ENCODE data around the gene NCAPG2.

The NCAPG2 gene

DNA sequence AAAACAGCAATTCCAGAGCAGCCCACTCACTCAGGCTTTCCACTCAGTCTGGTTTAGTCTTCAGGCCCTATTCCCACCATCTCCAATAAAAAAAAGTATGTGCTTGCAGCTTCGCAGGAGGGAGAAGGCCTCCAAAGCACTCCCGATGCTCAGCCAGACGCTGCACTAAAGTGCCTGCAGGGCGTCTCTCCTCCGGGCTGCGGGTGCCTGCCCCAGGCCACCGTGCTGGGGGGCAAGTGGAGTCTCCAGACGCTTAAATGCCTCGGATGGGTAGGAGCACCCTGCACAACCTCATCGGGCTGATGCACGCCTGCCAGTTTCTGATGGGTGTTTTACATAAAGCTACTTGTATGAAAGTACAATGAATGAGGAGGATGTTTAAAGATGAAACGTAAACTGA is 31.3 kb upstream of the NCAPG2 start:
- in situ Hi-C loops (cut with MboI; ENCODE audit: low sequenced_read_pairs): no loop called here

DNA sequence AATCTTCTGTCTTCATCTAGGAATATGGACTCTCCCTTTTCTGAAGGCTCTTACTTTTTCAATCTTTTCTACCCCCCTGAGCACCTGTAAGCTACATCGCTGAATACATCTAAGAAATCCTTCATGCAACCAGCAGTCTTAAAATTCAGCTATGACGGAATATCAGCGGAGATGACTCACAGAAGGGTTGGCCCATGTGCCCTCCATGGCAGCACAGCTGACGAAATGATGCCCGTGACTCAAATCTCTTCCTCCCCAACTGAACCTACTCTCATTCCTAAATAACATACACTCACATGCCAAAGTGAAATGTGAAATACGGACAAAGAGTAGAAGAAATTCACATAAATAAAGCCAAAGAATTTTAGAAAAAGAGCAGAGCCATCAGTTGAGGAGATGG is 30.3 kb upstream of the NCAPG2 start:
- in situ Hi-C loops (cut with MboI; ENCODE audit: low sequenced_read_pairs): no loop called here

DNA sequence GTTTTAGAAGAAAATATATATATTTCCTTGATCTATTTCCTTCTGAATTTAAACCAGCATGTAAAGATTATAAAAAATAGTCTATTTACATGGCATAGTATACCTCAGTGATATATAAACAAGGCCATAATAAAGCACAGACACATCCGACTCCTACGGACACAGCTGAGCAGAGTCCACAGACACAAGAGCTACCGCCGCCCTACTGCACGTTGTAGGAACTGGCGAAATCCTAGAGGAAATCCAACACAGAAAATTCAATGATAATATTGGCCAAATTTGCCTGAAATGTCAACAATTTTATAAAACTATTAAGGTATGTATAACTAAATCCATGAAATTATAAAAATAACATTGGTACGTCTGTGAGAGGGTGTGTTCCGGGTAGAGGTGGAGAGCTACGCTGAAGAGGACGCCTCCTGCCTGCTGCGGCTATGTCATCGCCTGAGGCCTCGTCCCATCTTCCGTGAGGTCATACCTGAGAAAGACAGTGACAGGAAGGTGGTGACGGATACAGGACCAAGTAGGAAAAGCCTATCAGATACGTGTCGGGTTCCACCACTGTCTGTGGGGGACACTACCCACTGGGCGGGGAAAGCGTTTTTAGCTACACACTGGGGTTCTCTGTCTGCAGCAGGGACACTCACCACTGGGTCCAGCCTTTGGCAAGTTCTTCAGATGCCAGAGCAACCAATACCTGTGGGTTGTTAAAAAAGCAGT is 29.3 kb upstream of the NCAPG2 start:
- in situ Hi-C loops (cut with MboI; ENCODE audit: low sequenced_read_pairs): no loop called here

DNA sequence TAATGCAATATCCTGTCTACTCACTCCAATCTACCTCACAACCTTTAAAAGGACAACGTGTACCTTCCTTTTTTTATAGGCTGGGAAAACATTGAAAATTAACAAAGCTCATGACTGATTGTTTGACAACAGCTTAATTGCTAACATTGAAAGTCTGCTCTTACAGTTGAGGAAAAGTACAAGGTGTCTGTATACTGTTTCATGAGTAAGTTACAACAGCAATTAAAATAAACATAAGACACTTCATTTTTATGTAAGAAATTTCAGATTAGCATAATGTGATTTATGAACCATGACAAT is 28.6 kb upstream of the NCAPG2 start:
- in situ Hi-C loops (cut with MboI; ENCODE audit: low sequenced_read_pairs): no loop called here

DNA sequence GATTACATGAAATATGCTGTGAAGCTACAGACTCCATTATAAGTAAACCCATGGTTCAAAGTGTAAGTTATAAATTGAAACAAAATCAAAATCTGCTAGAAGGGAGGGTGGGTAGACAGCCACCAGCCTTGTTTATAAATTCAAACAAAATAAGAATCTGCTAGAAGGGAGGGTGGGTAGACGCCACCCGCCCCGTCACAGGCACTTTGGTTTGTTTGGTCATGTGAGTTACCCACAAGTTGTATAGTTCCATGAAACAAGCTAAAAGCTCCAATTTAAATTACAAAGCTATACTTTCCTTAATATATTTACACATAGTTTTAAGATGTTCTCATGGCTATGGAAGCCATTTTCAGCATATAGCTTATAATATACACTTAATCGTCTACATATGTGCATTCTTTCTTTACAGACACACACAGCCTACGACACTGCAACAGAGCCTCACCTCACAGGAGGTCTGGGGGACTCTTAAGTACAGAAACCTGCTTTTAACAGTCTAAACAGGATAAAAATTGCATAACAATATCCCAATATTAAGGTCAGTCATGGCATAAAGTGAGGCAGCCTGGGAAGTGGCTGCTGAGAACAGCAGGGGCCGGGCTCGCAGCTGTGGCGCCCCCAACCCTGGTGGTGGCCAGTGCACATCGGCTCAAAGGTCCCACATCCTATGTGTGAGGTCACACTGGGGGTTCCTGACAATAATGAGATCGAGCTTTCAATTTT is 28.1 kb upstream of the NCAPG2 start:
- in situ Hi-C loops (cut with MboI; ENCODE audit: low sequenced_read_pairs): no loop called here

DNA sequence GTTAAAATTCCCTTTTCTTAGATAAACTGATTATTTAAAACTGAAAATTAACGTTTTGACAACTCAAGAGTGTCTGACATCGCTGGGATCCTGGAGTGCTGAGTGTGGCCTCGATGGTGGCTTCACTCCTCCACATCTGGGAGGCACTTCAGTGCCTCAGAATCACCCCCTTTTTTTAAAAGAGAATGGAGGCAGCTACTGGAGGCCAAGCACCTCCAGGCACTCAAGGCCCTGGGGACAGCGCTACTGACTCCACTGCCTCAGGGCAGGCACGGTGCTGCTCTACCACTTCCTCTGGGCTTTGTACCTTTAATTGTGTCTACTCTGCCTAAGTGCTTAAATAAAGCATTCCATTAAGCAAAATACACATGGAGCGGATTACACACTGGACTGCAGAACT is 27.2 kb upstream of the NCAPG2 start:
- in situ Hi-C loops (cut with MboI; ENCODE audit: low sequenced_read_pairs): no loop called here

DNA sequence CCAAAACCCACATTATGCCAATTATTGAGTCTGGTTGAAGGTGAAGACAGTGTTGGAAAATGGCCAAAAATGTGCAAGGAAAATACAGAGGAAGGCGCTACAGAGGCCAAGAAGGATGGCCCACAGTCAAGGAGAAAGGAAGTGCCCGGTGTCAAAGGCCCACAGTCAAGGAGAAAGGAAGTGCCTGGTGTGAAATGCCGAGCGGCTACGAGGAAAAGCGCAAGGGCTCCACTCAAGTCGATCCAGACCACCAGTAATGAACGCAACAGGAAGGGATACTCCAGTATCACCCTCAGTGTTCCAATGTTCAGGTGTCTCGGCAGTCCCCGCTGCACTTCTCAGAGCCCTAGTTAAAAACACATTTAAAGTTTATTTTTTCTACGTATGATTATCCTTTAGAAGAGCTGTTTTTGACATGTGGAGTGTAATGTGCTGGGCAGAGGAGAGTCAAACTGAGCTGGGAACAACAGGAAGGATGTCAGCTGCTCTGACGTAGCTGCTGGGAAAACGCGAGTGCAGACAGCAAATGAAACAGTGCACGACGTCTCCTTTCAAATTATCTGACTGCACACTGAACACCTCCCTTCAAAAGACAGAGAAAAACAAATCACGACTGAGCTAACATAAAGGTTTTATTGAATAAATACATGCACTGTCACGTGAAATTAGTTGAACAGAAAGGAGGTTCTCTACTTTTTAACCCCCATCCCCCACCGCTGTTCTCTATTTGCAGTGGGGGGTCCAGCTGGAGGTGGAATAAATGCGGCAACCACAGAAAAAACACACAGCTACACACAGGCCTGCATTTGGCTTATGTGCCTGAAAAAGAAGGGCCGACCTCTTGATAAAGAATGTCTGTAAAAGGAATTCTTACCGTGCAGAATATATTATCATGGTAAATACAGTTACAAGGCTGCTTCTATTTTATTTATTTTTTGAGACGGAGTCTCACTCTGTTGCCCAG is 26.1 kb upstream of the NCAPG2 start:
- in situ Hi-C loops (cut with MboI; ENCODE audit: low sequenced_read_pairs): no loop called here

DNA sequence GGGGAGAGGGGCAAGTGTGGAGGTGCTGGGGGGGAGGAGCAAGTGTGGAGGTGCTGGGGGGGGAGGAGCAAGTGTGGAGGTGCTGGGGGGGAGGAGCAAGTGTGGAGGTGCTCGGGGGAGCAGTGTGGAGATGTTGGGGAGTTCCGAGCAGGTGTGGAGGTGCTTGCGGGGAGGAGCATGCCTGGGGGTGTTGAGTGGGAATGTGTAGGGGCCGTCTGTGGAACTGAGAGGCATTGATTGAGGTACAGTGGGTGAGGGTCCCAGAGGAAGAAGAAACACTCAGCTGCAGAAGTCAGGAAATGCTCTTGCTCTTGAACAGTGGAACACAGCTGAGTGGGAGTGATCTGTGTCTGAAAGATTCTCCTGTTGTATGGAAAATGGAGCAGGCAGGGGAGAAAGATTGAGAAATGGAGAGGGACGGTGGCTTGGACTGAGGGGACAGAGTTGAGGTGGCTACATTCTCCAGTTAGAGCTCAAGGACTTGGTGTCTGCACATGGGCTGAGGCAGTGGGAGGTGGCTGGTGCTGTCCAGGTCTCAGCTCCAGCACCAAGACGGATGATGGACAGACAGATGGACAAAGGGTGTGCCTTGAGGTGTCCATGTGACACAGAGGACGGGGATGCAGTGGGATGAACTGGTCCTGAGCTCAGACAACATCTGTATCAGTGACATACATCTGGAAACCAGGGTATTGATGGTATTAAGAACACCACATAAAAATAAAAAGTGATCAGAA is 25.2 kb upstream of the NCAPG2 start:
- in situ Hi-C loops (cut with MboI; ENCODE audit: low sequenced_read_pairs): no loop called here

DNA sequence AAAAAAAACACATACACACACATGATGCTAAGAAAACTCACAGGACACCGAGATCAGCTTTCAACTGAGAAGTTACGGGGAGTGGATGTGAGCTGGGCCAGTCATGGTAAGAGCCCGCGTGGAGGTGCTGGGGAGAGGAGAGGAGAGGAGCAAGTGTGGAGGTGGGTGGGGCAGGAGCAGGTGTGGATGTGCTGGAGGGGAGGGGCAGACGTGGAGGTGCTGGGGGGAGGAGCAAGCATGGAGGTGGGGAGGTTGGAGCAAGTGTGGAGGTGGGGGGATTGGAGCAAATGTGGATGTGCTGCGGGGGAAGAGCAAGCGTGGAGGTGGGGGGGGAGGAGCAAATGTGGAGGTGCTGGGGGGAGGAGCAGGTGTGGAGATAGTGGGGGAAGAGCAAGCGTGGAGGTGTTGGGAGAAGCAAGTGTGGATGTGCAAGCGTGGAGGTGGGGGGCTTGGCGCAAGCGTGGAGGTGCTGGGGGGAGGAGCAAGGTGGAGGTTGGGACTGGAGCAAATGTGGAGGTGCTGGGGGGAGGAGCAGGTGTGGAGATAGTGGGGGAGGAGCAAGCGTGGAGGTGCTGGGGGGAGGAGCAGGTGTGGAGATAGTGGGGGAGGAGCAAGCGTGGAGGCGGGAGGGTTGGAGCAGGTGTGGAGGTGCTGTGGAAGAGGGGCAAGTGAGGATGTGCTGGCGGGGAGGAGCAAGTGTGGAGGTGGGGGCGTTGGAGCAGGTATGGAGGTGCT is 24.5 kb upstream of the NCAPG2 start:
- in situ Hi-C loops (cut with MboI; ENCODE audit: low sequenced_read_pairs): no loop called here

DNA sequence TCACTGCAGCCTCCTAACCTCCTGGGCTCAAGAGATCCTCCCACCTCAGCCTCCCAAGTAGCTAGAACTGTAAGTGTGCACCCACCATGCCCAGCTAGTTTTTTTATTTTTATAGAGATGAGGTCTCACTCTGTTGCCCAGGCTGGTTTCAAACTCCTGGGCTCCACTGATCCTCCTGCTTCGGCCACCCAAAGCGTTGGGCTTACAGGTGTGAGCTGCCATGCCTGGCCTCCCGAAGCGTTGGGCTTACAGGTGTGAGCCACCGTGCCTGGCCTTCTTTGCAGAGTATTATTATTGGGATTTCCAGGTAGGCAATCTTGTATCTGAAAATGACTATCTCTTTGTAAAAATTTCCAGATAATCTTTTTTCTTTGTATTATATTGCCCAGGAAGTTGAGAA is 23.1 kb upstream of the NCAPG2 start:
- in situ Hi-C loops (cut with MboI; ENCODE audit: low sequenced_read_pairs): no loop called here

DNA sequence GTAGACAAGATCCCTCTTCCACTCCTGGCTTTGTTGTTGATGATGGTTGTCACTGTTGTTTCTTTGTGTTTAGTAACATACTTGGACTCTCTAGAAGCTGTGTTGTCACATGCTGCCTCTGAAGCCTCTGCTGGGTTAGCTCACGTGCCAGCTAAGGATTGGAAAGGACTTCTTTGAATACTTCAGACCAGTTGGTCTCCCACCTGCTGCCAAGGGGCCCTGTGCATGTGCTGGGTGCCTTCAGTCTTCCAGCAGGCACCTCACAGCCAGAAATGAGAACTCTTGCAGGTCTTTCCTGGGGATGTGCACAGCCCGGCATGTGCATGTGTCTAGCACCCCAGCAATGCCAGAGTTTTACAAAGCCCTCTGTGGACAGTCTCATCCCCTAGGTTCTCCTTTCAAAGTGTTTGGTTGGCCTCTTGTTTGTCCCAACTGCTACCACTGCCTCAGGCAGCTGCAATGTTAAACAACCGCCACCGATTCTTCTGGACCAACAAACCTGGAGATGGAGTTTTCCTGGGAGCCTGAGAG is 21.7 kb upstream of the NCAPG2 start:
- in situ Hi-C loops (cut with MboI; ENCODE audit: low sequenced_read_pairs): no loop called here

DNA sequence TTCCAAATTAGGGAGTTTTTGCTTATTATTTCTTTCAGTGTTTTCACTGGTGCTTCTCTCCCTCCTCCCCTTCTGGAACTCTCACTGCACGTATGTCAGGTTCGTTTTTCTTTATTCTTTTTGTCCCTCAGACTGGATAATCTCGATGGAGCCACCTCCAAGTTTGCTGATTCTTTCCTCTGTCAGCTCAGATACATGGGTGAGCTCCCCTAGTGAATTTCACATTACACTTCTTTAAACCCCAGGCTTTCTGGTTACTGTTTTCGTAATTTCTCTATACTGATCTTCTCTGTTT is 20.8 kb upstream of the NCAPG2 start:
- in situ Hi-C loops (cut with MboI; ENCODE audit: low sequenced_read_pairs): no loop called here

DNA sequence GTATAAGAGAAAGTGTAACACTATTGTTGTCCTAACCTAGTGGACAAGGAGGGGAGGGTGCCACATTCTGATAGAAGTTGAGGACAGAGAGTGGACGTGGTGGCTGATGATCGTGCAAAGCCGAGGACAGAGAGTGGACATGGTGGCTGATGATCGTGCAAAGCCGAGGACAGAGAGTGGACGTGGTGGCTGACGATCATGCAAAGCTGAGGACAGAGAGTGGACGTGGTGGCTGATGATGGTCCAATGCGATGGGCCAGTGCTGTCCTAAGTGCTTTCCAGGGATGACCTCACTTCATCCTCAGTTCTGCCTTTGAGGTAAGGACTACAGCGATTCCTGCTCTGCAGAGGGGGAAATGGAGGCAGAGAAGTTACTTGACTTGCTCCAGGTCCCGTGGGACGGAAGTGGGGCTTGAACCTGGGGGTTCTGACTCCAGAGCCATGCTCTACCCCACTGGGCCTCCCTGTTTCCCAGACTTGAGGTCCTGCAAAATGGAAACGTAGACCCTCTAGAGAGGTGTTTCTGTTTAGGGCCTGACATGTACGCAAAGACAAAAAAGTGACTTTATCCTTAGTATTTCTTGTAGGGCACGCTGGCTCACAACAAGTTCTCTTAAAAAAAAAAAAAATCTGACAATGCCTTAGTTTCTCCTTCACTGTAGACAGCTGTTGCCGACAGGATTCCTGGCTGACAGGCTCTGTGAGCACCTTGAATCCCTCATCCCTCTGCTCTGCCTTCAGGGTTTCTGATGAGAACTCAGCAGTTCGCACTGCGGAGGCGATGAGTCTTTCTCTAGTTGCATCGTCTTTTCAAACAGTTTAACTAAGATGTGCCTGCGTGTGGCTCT is 20.3 kb upstream of the NCAPG2 start:
- in situ Hi-C loops (cut with MboI; ENCODE audit: low sequenced_read_pairs): no loop called here

DNA sequence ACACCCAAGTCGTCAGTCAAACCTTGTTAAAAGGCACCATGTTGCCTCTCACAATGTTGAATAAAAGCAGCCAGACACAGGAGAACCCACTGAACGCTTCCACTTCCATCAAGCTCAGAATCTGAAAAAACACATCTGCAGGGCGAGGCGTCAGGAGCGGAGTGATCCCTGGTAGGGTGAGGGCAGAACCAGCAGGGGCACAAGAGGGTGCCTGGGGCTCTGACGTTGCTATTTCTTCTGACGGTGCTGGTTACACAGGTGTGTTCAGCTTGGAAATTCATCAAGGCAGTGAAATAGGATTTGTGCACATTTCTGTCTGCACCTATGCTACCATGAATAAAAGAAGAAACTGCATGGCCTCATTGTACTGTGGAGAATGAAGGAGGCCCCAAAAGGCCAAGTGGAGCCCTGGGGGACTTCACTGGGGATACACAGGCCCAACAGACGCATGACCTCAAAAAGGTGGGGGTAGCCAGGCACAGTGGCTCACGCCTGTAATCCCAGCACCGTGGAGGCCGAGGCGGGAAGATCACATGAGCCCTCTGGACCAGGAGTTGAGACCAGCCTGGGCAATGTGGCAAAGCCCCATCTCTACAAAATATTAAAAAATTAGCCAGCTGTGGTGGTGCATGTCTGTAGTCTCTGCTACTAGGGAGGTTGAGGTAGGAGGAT is 19.2 kb upstream of the NCAPG2 start:
- in situ Hi-C loops (cut with MboI; ENCODE audit: low sequenced_read_pairs): no loop called here

DNA sequence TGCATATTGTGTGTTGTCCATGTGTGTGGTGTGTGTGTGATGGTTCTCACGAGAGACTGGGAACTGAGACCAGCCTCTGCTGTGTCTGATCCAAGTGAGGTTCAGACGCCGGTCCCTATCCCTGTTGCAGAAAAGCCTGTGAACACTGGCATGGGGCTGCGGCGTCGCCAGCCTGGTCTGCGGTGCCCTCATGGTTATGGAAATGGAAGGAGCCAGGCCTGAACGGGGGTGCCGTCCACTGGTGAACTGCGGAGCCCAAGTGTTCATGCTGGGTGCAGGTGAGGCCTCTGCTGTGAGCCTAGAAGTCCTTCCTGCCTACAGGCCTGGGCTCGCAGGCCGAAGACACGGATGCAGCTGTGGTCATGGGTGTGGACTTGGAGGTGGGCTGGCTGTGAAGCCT is 18.7 kb upstream of the NCAPG2 start:
- in situ Hi-C loops (cut with MboI; ENCODE audit: low sequenced_read_pairs): no loop called here

DNA sequence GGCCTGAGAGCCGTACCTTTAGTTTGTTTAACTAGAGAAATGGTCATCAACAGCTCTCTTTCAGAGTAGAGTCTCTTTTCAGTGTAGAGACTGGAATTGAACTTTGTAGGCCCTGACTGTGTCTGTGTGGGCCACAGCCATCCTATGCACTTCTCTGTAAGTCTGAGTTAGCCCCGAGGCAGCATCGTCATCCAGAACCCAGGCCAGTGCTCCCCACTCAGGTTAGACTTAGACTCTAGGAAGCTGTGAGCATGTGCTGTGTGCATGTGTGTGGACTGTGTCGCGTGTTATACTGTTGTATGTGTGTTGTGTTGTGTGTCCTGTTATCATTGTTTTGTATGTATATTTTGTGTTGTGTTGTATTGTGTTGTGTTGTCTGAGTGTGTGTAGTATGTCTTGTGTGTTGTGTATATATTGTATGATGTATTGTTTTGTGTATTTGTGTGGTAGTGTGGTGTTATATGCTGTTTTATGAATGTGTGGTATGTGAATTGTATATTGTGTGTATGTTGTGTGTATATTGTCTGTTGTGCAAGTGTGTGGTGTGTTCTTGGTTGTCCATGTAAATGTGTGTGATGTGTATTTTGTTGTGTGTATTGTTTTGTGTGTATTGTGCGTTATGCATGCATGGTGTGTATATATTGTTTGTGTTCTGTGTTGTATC is 18.1 kb upstream of the NCAPG2 start:
- in situ Hi-C loops (cut with MboI; ENCODE audit: low sequenced_read_pairs): no loop called here

DNA sequence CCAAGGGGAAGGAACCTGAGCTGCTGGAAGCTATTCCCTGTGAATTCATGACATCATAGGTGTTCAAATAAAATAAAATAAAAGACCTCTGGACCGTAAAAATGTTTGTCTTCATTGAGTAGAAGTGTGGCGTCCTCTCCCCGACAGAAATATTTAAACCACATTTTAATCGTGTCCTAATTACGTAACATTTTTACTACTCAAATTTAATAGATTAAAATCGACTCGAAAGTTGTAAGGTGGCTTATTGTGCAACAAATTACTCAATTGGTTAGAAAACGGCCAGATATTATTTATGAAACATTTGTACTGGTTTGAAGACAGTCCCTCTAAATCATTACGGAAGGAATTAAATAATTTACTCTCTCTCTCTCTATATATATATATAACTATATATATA is 15.5 kb upstream of the NCAPG2 start:
- in situ Hi-C loops (cut with MboI; ENCODE audit: low sequenced_read_pairs): no loop called here

DNA sequence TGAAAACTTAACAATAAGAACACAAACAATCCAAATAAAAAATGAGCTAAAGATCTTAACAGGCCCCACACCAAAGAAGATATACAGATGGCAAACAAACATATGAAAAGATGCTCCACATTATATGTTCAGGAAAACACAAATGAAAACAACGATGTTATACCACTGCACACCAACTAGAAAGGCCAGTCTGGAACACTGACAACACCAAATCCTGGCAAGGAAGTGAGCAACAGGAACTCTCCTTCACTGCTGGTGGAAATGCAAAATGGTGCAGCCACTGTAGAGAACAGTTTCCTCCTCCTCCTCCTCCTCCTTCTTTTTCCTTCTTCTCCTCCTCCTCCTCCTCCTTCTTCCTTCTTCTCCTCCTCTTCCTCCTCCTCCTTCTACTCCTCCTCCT is 12.2 kb upstream of the NCAPG2 start:
- in situ Hi-C loops (cut with MboI; ENCODE audit: low sequenced_read_pairs): no loop called here

All from HL-60/S4 treated with retinoic acid at 250 ng/mL for 4 days and 3 days (cell line).